CD4-positive, alpha-beta T cell (primary cell): ENCODE results near the gene ANXA4. TPM values are rescaled to one million over a fixed set of nuclear protein-coding genes. Genes with fewer than 3 reads are reported as not detected.

Experiments used
- ATAC-seq: fragments of 200-7000 bp; cut with Tn5 transposase; one replicate; pipeline ENCODE4 v1.10.0; 2022; ENCODE audit warnings: mild to moderate bottlenecking; ENCODE audit not compliant: poor library complexity
- CTCF ChIA-PET: fragments of 350-600 bp; sonication (Branson Sonifier 250); formaldehyde crosslinking; loops from one replicate; lab custom pipeline; 2021; ENCODE audit warnings: antibody characterized with exemption, inconsistent platforms; lab: Charles Lee
- POLR2A ChIA-PET: fragments of 350-600 bp; sonication (Branson Sonifier 250); formaldehyde crosslinking; loops from one replicate; lab custom pipeline; 2021; ENCODE audit warnings: antibody characterized with exemption, inconsistent platforms; lab: Charles Lee
- DNase-seq, 14 experiments: peaks; one replicate each; pipeline ENCODE4 v3.0.0-alpha.2; 2013 to 2020; ENCODE audit warnings: mixed read lengths in 2 of 14
- H3K27ac ChIP-seq, 2 donors: one replicate each; pipeline versions ENCODE4 v1.5.1 to v1.7.0; 2013; ENCODE audit warnings: low read length in 2 of 2, low read depth in 1 of 2, mild to moderate bottlenecking in 1 of 2
- H3K27me3 ChIP-seq, 2 experiments: 1 replicate in 1 of 2; 2 replicates in 1 of 2; pipeline versions ENCODE4 v1.6.1 to v1.7.0; 2013; ENCODE audit warnings: low read length in 2 of 2, control low read depth in 1 of 2, mild to moderate bottlenecking in 1 of 2, moderate library complexity in 1 of 2; ENCODE audit not compliant: insufficient read depth in 2 of 2, control insufficient read depth in 1 of 2
- H3K36me3 ChIP-seq: one replicate; pipeline ENCODE4 v1.6.1; 2013; ENCODE audit warnings: low read length, control low read depth; ENCODE audit not compliant: insufficient read depth
- H3K4me1 ChIP-seq: one replicate; pipeline ENCODE4 v1.6.1; 2013; ENCODE audit warnings: low read length, control low read depth; ENCODE audit not compliant: insufficient read depth
- H3K4me3 ChIP-seq: one replicate; pipeline ENCODE4 v1.5.1; 2013; ENCODE audit warnings: mild to moderate bottlenecking, low read length, moderate library complexity
- H3K9me3 ChIP-seq, 2 experiments: 1 replicate in 1 of 2; 2 replicates in 1 of 2; pipeline versions ENCODE4 v1.6.1 to v1.7.0; 2013; ENCODE audit warnings: low read length in 2 of 2, mild to moderate bottlenecking in 2 of 2, control low read depth in 1 of 2, moderate library complexity in 1 of 2; ENCODE audit not compliant: control insufficient read depth in 1 of 2, insufficient read depth in 1 of 2
- H3K27ac Mint-ChIP-seq: one replicate; pipeline ENCODE4 v1.8.0; 2020; ENCODE audit warnings: mixed read lengths
- H3K27me3 Mint-ChIP-seq: one replicate; pipeline ENCODE4 v1.8.0; 2021; ENCODE audit warnings: mixed read lengths
- H3K36me3 Mint-ChIP-seq: one replicate; pipeline ENCODE4 v1.8.0; 2021; ENCODE audit warnings: low read depth, mixed read lengths
- H3K4me1 Mint-ChIP-seq: one replicate; pipeline ENCODE4 v1.8.0; 2021; ENCODE audit warnings: low read depth, mixed read lengths
- H3K4me3 Mint-ChIP-seq: one replicate; pipeline ENCODE4 v1.8.0; 2020; ENCODE audit warnings: mild to moderate bottlenecking, mixed read lengths
- H3K9me3 Mint-ChIP-seq: one replicate; pipeline ENCODE4 v1.8.0; 2020; ENCODE audit warnings: mixed read lengths
- CTCF ChIP-seq: fragments of 200-600 bp; IDR thresholded peaks from one replicate; pipeline ENCODE4 v1.8.0; 2022; ENCODE audit warnings: antibody characterized with exemption, mild to moderate bottlenecking
- intact Hi-C, 2 experiments: fragments of 100-400 bp; cut with DNase I in 1 of 2; cut with micrococcal nuclease in 1 of 2; formaldehyde crosslinking; loops; one replicate each; pipeline versions ENCODE4 v1.15.1 to v1.9.0; 2023 to 2025; cut with DNase I, micrococcal nuclease
- total RNA-seq, 174 experiments: library from RNA in 2 of 174; stranded (reverse) in 2 of 174; gene quantifications; one replicate each; pipeline ENCODE4 v1.2.3 and lab custom pipeline; 2021 to 2026

Gene ANXA4
- total RNA-seq, 2 experiments from 2014 or later, result 4.0 to 5.3 TPM

- peaks cover 9% of the 10 kb centered on the region for H3K4me1 Mint-ChIP-seq
- Histone ChIP-seq H3K9me3 (no peaks in the 10 kb centered on the region), H3K4me3 (no peak overlapping the region), H3K27ac (no peak overlapping the region), H3K4me1 (no peaks in the 10 kb centered on the region), H3K36me3 (no peaks in the 10 kb centered on the region), H3K27me3 (no peaks in the 10 kb centered on the region)
- ATAC-seq (no peak), DNase-seq (no peak)
- TF ChIP-seq CTCF, result no peak
- no peak overlapping the region for H3K27ac Mint-ChIP-seq
- H3K4me3 Mint-ChIP-seq, result no peak overlapping the region
- no peaks in the 10 kb centered on the region for H3K27me3 Mint-ChIP-seq
- intact Hi-C loops, result no loop called here
- CTCF ChIA-PET, result interaction anchor here (1.3 kb wide), 1 partner anchor 27 kb away, joined by 4 read pairs; no protein-coding TSS in a partner anchor
- H3K36me3 Mint-ChIP-seq, result no peaks in the 10 kb centered on the region
- H3K9me3 Mint-ChIP-seq, result no peaks in the 10 kb centered on the region
- POLR2A ChIA-PET, result no interaction called here
Observed at GRCh38 chr2:69789175-69789721, 47.3 kb downstream of the ANXA4 start.

- H3K27ac ChIP-seq, result no peak overlapping the region
- no peak for DNase-seq
Observed at GRCh38 chr2:69789772-69790600, 48.1 kb downstream of the ANXA4 start.

GRCh38 chr2:69790601-69790959 is 48.6 kb downstream of the ANXA4 start:
- intact Hi-C loops, result no loop called here
- DNase-seq, result no peak
- ATAC-seq, result no peak
- Mint-ChIP-seq H3K4me3 (no peak overlapping the region), H3K9me3 (no peaks in the 10 kb centered on the region), H3K27ac (no peak overlapping the region), H3K36me3 (no peaks in the 10 kb centered on the region), H3K4me1 (peaks cover 9% of the 10 kb centered on the region), H3K27me3 (no peaks in the 10 kb centered on the region)
- H3K27me3 ChIP-seq, result no peaks in the 10 kb centered on the region
- no peak for TF ChIP-seq CTCF
- no peak overlapping the region for H3K4me3 ChIP-seq
- H3K36me3 ChIP-seq, result no peaks in the 10 kb centered on the region
- H3K27ac ChIP-seq, result no peak overlapping the region
- H3K9me3 ChIP-seq, result no peaks in the 10 kb centered on the region
- POLR2A ChIA-PET, result no interaction called here
- CTCF ChIA-PET, result no interaction called here
- no peaks in the 10 kb centered on the region for H3K4me1 ChIP-seq

More at GRCh38 chr2:69789772-69790600, 48.1 kb downstream of the ANXA4 start:
- no peak overlapping the region for H3K27ac Mint-ChIP-seq
- peaks cover 9% of the 10 kb centered on the region for H3K4me1 Mint-ChIP-seq
- Histone ChIP-seq H3K9me3 (no peaks in the 10 kb centered on the region), H3K36me3 (no peaks in the 10 kb centered on the region), H3K4me3 (no peak overlapping the region), H3K4me1 (no peaks in the 10 kb centered on the region), H3K27me3 (no peaks in the 10 kb centered on the region)
- no peak for ATAC-seq
- no peaks in the 10 kb centered on the region for H3K36me3 Mint-ChIP-seq
- TF ChIP-seq CTCF, result no peak
- no peak overlapping the region for H3K4me3 Mint-ChIP-seq
- intact Hi-C loops, result no loop called here
- H3K9me3 Mint-ChIP-seq, result no peaks in the 10 kb centered on the region
- ChIA-PET POLR2A (no interaction called here), CTCF (interaction anchor here (1.3 kb wide), 1 partner anchor 26 kb away, joined by 4 read pairs; no protein-coding TSS in a partner anchor)
- H3K27me3 Mint-ChIP-seq, result no peaks in the 10 kb centered on the region
